ENCODE data around the gene LRMDA. TPM values are rescaled to one million over a fixed set of nuclear protein-coding genes. Genes with fewer than 3 reads are reported as not detected.
"Not testable (repeated sequence)": the region's sequence is repeated elsewhere in the genome, so short reads cannot be mapped to it uniquely, and the experiment has no call there.

Gene LRMDA
- total RNA-seq, 1 donor from 2014 or later = 0.96 TPM

DNA sequence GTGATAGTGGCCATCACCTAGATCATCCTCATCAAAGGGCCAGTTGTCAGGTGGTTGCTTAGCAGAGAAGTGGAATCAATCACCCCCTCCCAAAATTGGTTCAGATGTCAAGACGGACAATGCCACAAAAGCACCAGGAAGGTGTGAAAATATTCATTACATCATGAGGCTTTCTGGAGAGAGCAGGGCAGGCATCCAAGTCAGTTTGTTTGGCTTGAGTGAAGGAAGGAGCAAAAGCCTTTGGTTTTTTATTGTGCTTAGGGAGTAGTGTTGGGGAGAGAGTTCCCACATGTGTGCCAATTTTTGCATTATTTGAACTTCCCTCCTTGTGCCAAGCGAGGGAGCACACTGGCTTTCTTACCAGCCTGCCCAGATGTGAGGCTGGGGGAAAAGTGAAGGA lies 1082.9 kb downstream of the LRMDA start:
- no peak overlapping the region for H3K4me3 ChIP-seq
- H3K27me3 ChIP-seq = no peaks in the 10 kb centered on the region
- DNase-seq (ENCODE audit: low spot score in 2 of 2) = no peak
- intact Hi-C loops (cut with DNase I) = no loop called here
- H3K9me3 ChIP-seq = no peaks in the 10 kb centered on the region
- TF ChIP-seq, protein P1, sequence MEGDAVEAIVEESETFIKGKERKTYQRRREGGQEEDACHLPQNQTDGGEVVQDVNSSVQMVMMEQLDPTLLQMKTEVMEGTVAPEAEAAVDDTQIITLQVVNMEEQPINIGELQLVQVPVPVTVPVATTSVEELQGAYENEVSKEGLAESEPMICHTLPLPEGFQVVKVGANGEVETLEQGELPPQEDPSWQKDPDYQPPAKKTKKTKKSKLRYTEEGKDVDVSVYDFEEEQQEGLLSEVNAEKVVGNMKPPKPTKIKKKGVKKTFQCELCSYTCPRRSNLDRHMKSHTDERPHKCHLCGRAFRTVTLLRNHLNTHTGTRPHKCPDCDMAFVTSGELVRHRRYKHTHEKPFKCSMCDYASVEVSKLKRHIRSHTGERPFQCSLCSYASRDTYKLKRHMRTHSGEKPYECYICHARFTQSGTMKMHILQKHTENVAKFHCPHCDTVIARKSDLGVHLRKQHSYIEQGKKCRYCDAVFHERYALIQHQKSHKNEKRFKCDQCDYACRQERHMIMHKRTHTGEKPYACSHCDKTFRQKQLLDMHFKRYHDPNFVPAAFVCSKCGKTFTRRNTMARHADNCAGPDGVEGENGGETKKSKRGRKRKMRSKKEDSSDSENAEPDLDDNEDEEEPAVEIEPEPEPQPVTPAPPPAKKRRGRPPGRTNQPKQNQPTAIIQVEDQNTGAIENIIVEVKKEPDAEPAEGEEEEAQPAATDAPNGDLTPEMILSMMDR (IDR thresholded peaks at IDR 0.05) = no peak
- H3K27ac ChIP-seq = no peak overlapping the region
- no peaks in the 10 kb centered on the region for H3K4me1 ChIP-seq
- no peaks in the 10 kb centered on the region for H3K36me3 ChIP-seq

DNA sequence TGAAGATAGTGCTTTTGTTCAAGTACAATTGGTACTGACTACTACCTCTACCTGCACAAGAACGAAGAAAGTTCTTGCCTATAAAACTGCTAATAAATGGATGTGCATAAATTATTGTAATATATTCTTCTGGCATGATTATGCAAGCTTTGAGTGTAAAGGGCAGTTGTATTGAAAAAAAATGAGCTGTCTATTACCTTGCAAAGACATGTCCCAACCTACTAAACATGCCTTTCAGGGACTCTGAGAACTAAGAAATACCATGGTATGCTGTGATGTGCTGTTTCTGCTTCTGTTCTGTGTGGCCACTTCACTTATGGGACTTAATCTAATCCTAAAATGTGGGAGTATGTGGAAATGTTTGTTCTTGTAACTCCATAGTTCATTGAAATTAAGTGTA lies 1083.4 kb downstream of the LRMDA start:
- no peaks in the 10 kb centered on the region for H3K4me1 ChIP-seq
- no peak overlapping the region for H3K27ac ChIP-seq
- no peaks in the 10 kb centered on the region for H3K36me3 ChIP-seq
- H3K27me3 ChIP-seq = no peaks in the 10 kb centered on the region
- DNase-seq (ENCODE audit: low spot score in 2 of 2) = no peak
- TF ChIP-seq, protein P1 (IDR thresholded peaks at IDR 0.05) = no peak
- H3K4me3 ChIP-seq = no peak overlapping the region
- H3K9me3 ChIP-seq = no peaks in the 10 kb centered on the region
- intact Hi-C loops (cut with DNase I) = no loop called here

DNA sequence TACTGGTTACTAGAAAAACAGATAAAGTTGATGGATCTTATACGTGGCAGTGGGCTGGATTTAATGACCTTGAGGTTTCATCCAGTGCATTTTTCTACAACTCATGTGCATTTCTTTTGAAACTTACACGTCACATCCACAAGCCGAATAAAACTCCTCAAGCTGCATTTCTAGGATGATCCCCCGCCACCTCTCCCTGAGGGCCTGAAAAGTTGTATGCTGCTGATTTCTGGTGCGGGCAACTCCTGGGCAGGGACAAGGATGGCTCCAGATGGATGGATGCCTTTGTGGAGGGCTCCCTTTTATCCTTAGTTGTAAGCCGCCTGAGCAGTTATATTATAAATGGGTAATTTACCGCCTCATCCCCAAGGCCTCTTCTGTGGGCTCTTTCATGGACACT lies 1091.1 kb downstream of the LRMDA start:
- no peak for DNase-seq (ENCODE audit: low spot score in 2 of 2)
- Histone ChIP-seq H3K36me3 (no peaks in the 10 kb centered on the region), H3K27me3 (no peaks in the 10 kb centered on the region), H3K4me1 (peaks cover 2 to 4% of the 10 kb centered on the region in 2 donors), H3K4me3 (no peak overlapping the region), H3K9me3 (no peaks in the 10 kb centered on the region), H3K27ac (peak overlapping the region in 1 of 2 donors; percentile 35)
- TF ChIP-seq, protein P1 (IDR thresholded peaks at IDR 0.05) = no peak
- intact Hi-C loops (cut with DNase I) = no loop called here

DNA sequence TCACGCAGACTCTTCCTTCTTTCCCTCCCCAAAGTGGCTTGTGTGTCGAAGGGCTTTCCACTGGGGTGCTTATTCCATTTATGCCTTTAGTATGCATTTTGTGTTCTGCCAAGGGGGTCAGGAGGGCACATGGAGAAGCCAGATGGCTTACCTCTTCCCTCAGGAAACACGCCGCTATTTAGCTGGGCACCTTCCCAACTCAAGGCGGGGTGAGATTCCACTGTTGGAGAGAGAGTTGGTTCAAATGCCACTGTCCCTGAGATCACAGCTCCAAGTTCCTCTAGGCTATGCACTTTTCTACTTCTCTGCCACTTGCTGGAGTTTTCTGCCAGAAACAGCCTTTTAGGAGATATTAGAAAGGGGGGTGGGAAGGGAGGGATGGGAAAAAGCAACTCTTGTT lies 1091.8 kb downstream of the LRMDA start:
- Histone ChIP-seq H3K4me3 (no peak overlapping the region), H3K36me3 (no peaks in the 10 kb centered on the region), H3K27me3 (no peaks in the 10 kb centered on the region), H3K27ac (peak overlapping the region; percentile 35 to 38), H3K4me1 (peaks cover 2 to 4% of the 10 kb centered on the region in 2 donors), H3K9me3 (no peaks in the 10 kb centered on the region)
- intact Hi-C loops (cut with DNase I) = no loop called here
- TF ChIP-seq, protein P1 (IDR thresholded peaks at IDR 0.05) = no peak
- no peak for DNase-seq (ENCODE audit: low spot score in 2 of 2)

DNA sequence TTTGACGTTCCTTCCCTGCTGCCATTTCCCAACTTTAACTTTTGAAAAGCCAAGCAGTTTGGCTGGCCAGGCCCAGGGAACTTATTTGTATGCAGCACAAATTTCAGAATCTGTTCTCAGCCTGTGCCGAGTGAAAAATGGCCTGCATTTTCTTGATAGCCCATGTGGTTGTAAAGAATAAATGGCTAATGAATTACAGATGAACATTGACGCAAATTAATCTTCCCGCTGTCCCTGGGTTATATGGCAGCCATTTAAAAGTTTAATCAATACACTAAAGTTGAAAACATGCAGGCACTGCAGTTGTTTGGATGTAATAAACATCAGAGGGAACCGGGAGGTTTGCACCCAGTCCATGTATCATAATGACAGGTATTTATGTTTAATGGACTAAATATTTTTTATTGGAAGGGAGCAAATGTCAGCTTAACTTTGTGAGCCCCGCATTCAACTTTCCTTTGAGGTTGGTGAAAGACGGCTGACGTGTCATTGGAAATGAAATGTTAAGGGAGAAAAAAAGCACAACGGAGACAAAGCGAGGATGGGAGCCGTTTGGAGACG lies 1092.4 kb downstream of the LRMDA start:
- Histone ChIP-seq H3K27me3 (no peaks in the 10 kb centered on the region), H3K36me3 (no peaks in the 10 kb centered on the region), H3K4me1 (peaks cover 2 to 4% of the 10 kb centered on the region in 2 donors), H3K27ac (peak overlapping the region; percentile 35 to 38), H3K4me3 (no peak overlapping the region), H3K9me3 (no peaks in the 10 kb centered on the region)
- DNase-seq (ENCODE audit: low spot score in 2 of 2) = no peak
- TF ChIP-seq, protein P1 (IDR thresholded peaks at IDR 0.05) = no peak
- intact Hi-C loops (cut with DNase I) = no loop called here

DNA sequence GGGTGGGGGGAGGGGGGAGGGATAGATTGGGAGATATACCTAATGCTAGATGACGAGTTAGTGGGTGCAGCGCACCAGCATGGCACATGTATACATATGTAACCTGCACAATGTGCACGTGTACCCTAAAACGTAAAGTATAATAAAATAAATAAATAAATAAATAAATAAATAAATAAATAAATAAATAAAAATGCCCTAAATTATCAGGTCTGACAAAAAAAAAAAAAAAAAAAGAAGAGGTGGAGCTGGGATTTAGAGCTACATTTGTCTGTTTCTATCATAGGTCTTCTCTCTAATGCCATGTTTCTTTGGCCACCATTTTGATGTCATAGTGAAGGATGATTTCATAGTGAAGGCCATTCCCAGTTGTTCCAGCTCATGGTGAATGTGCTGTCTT lies 1095.4 kb downstream of the LRMDA start:
- H3K4me3 ChIP-seq; H3K36me3 ChIP-seq; H3K27me3 ChIP-seq; H3K4me1 ChIP-seq; intact Hi-C loops (cut with DNase I); H3K9me3 ChIP-seq; DNase-seq (ENCODE audit: low spot score in 2 of 2); H3K27ac ChIP-seq: not testable (repeated sequence)

Data from ascending aorta (tissue), 2 donors.